ENCODE results near the gene ZNF808. TPM values are rescaled to one million over a fixed set of nuclear protein-coding genes. Genes with fewer than 3 reads are reported as not detected.
"Not testable (repeated sequence)": the region's sequence is repeated elsewhere in the genome, so short reads cannot be mapped to it uniquely, and the experiment has no call there.

Gene ZNF808
- total and polyA plus RNA-seq, 7 donors = 1.8 to 26.6 (median 13.0) TPM

DNA sequence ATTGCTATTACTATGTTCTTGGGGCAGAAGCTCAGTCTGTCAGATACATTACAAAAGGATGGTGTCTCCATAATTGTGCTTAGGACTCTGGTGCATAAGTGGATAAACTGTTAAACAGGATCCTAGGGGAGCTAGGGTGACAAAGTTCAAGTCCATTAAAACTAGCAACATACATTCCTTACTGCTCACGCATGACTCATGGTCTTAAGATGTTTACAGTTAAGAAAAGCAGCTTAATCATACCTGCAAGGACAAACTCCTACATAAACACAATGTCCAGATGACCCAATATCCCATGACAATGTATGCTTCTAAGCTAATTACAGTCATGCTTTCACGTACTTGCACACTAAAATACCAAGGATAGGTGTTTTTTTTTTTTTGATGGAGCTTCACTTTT lies 39.1 kb downstream of the ZNF808 start:
- WGBS, 2 donors = 89 to 95% methylated on average over 2 of the region's 2 CpGs
- no peak overlapping the region for H3K4me3 ChIP-seq
- H3K4me1 ChIP-seq = peaks cover 0 to 20% (median 12%) of the 10 kb centered on the region in 4 donors
- peaks cover 0 to 15% (median 3%) of the 10 kb centered on the region in 4 donors for H3K36me3 ChIP-seq
- no peaks in the 10 kb centered on the region for H3K27me3 ChIP-seq
- TF ChIP-seq POLR2AphosphoS5 (IDR thresholded peaks at IDR 0.05) (no peak), EP300 (IDR thresholded peaks at IDR 0.05) (no peak), POLR2A (IDR thresholded peaks at IDR 0.05) (no peak)
- TF ChIP-seq, protein P1, sequence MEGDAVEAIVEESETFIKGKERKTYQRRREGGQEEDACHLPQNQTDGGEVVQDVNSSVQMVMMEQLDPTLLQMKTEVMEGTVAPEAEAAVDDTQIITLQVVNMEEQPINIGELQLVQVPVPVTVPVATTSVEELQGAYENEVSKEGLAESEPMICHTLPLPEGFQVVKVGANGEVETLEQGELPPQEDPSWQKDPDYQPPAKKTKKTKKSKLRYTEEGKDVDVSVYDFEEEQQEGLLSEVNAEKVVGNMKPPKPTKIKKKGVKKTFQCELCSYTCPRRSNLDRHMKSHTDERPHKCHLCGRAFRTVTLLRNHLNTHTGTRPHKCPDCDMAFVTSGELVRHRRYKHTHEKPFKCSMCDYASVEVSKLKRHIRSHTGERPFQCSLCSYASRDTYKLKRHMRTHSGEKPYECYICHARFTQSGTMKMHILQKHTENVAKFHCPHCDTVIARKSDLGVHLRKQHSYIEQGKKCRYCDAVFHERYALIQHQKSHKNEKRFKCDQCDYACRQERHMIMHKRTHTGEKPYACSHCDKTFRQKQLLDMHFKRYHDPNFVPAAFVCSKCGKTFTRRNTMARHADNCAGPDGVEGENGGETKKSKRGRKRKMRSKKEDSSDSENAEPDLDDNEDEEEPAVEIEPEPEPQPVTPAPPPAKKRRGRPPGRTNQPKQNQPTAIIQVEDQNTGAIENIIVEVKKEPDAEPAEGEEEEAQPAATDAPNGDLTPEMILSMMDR (IDR thresholded peaks at IDR 0.05) = no peak
- intact Hi-C loops (cut with DNase I) = no loop called here
- no peak overlapping the region for H3K27ac ChIP-seq
- DNase-seq = no peak
- peaks cover 0 to 21% (median 0%) of the 10 kb centered on the region in 4 donors for H3K9me3 ChIP-seq

DNA sequence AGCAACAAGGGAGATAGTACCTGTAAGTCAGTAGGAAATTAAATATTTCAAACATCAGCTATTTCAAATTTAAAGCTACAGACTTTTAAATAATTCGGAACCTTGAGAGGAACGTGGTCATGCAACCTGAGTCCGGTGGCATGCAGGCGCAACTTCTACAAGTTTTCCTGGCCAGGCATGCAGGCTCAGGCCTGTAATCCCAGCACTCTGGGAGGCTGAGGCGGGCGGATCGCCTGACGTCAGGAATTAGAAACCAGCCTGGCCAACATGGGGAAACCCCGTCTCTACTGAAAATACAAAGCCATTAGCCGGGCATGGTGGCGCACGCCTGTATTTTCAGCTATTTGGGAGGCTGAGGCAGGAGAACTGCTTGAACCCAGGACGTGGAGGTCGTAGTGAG lies 40.5 kb downstream of the ZNF808 start:
- peaks cover 0 to 9% (median 3%) of the 10 kb centered on the region in 4 donors for H3K36me3 ChIP-seq
- intact Hi-C loops (cut with DNase I) = no loop called here
- H3K9me3 ChIP-seq = peaks cover 0 to 10% (median 0%) of the 10 kb centered on the region in 4 donors
- DNase-seq = no peak
- TF ChIP-seq EP300 (IDR thresholded peaks at IDR 0.05) (no peak), POLR2AphosphoS5 (IDR thresholded peaks at IDR 0.05) (no peak), POLR2A (IDR thresholded peaks at IDR 0.05) (no peak)
- TF ChIP-seq, protein P1 (IDR thresholded peaks at IDR 0.05) = no peak
- peaks cover 0 to 21% (median 13%) of the 10 kb centered on the region in 4 donors for H3K4me1 ChIP-seq
- no peak overlapping the region for H3K27ac ChIP-seq
- no peak overlapping the region for H3K4me3 ChIP-seq
- no peaks in the 10 kb centered on the region for H3K27me3 ChIP-seq
- 97% methylated on average over 14 of the region's 14 CpGs for WGBS, 2 donors

DNA sequence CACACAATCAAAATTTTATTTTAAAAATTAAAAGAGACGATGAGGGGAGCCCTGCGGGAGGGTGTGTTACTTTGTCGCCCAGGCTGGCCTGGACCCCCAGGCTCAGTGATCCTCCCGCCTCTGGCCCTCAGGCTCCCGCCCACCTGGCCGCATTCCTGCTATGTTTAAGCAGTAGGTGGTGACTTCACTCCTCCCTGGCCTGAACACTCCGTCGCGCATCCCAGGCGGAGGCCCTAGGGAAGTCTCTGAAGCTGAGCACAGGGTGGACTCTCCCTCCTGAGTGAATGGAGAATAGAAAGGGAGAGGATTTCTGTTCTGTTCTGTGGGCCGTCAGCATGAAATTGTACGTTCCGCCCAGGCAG lies 42.2 kb downstream of the ZNF808 start:
- peak overlapping the region; percentile 83 to 87 (median 85) for H3K27ac ChIP-seq
- H3K27me3 ChIP-seq; H3K9me3 ChIP-seq; intact Hi-C loops (cut with DNase I): not testable (repeated sequence)
- peaks cover 0 to 21% (median 13%) of the 10 kb centered on the region in 4 donors for H3K4me1 ChIP-seq
- H3K4me3 ChIP-seq = peak overlapping the region; percentile 57 to 84 (median 64)
- peaks cover 0 to 23% (median 5%) of the 10 kb centered on the region in 4 donors for H3K36me3 ChIP-seq
- DNase-seq = peak; percentile 75
- 16 to 33% methylated on average over 13 of the region's 13 CpGs for WGBS, 2 donors

DNA sequence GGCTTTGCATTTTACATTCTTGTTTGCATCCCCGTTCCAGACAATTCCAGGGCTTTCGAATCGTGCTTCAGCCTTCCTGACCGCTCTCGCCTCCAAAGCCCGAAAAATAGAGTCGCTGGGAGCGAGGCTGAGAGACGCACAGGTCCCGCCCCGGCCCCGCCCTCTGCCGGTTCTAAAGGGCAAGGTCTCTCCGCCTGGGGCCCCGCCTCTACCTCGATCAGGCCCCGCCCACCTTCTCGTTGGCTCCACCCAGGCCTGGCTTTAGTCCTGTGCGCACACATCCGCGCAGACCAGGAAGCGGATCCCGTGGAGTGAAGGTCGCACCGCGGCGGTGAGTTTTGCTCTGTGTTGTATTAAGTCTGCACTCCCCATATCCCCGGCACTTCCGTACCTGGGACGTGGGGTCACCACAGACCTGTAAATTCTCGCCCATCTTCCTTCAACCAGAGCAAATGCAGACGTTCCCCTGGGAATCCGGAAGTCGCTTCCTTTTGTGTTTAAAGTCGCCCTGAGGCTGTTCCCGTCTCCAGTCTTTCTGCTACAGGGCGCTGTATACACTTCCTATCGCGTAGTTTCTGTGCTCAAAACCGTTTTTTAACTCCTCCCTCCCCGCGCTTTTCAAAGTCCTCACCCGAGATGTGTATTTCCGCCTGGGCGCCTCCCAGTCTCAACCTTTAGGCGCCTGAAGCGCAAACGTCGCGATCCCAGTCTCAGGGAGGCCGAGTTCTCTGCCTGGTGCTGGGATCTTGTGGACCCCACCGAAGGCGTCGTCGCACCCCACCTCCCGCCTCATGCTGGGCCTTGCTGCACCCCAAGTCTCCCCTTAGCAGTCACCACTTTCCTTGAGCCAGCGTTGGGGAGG lies 42.8 kb downstream of the ZNF808 start, which contains the start of gene ZNF701:
ZNF701 (plus strand) TSS at position 288 of the 862 bp plus-strand sequence. CDS start 3,861 bp downstream, outside the sequence.
- Histone ChIP-seq H3K9me3 (peaks cover 0 to 2% (median 0%) of the 10 kb centered on the region in 4 donors), H3K4me1 (peaks cover 0 to 21% (median 13%) of the 10 kb centered on the region in 4 donors), H3K27ac (peak within 1 kb of the TSS; percentile 83 to 87 (median 85)), H3K4me3 (peak within 1 kb of the TSS; percentile 57 to 84 (median 64)), H3K36me3 (peaks cover 0 to 29% (median 8%) of the 10 kb centered on the region in 4 donors), H3K27me3 (no peaks in the 10 kb centered on the region)
- intact Hi-C loops (cut with DNase I) = loop anchor here (2.0 to 5.0 kb wide), 2 partner anchors 31 to 43 kb away; partner anchors contain the start of gene ZNF808
- TF ChIP-seq EP300 (IDR thresholded peaks at IDR 0.05) (no peak), POLR2A (IDR thresholded peaks at IDR 0.05) (peak; percentile 88 to 90), POLR2AphosphoS5 (IDR thresholded peaks at IDR 0.05) (peak; percentile 96 to 98 (median 96))
- TF ChIP-seq, protein P1 (IDR thresholded peaks at IDR 0.05) = peak; percentile 13 to 37 (median 24)
- WGBS, 2 donors = 1 to 2% methylated on average over 57 of the region's 57 CpGs
- peak; percentile 98 for DNase-seq
